CD1c-positive myeloid dendritic cell (primary cell): Measurements from ENCODE around the gene NEUROD2.

Source experiments
- DNase-seq: peaks from one replicate; pipeline ENCODE4 v3.0.0-alpha.2; 2016; ENCODE audit errors: extremely low spot score

The NEUROD2 gene

GRCh38 chr17:39618956-39619785 lies 11.5 kb upstream of the NEUROD2 start:
- DNase-seq = no peak

DNA sequence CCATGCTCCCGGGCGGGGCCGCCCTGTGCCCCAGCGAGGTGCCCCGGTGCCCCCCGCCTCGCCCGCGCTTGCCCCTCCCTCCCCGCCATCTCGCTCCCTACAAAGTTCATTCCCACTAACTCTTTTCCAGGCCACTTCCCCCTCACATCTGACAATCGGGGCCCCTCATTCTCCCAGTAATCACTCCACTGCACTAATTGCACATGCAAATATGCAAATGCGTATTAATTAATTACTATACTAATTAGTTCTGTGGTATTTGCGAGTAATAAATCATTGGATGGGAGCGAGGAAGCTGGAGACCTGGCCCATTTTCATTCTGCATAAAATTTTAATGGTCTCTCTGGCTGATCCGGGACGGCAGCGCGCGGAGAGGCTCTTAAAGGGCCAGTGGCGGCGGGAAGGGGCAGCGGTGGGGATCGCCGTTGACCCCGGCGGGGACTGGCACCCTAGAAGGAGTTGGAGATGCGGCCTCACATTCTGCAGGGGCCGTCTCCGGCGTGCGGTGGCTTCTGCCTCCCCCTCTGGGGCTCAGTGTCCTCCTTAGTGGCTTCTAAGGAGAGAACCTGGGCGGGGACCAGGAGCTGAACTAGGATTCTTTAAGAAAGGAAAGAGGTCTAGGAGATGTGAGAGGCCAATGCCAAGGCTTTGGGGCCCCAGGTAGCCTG lies 10.7 kb upstream of the NEUROD2 start:
- no peak for DNase-seq

- peak; percentile 64 for DNase-seq
These were observed 9.9 kb upstream of the NEUROD2 start for GRCh38 chr17:39617446-39618245.

- no peak for DNase-seq
These were observed 9.4 kb upstream of the NEUROD2 start for GRCh38 chr17:39617100-39617445.

DNA sequence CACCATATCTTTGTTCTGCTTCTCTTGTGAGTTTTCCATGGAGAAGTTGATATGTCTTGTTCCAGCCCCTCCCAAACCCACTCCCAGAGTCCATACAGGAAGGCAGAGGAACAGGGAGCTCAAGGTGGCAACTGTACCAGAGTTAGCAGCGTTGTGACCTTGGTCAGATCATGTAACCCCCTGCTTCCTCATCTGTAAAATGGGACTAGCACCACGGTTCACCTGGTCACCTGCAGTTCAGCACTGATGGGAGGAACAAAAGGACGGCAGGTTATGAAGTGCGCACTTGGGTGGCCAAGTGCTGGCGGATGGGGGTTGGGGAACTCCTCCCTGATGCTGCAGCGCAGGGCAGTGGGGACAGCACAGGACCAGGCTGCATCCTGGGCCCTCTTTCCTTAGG lies 7.7 kb upstream of the NEUROD2 start:
- no peak for DNase-seq

DNA sequence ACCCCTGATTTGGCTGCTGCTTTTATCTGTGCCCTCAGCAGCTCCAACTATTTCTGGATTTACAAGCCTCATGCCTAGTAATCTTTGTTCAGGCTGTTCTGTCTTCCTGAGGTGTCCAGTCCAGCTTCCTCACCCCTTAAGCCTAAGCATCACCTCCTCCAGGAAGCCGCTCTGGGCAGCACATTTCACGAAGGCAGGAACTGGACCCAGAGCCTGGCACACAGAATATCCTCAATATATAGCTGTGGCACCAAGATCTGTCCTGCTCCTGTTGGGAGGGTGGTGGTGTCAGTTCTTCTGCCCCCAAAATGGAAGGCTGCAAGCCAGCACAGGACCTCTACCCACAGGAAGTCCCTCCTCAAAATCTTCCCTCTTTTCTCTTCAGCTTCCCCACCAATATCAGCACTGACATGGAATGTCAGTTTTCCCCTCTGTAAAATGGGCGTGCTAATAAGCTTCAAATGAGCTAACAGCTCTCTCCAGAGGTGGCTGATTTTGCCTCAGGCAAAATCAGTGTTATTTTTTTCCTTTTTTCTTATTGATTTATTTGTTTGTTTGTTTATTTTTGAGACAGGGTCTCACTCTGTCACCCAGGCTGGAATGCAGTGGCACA lies 6.9 kb upstream of the NEUROD2 start:
- DNase-seq = no peak

DNA sequence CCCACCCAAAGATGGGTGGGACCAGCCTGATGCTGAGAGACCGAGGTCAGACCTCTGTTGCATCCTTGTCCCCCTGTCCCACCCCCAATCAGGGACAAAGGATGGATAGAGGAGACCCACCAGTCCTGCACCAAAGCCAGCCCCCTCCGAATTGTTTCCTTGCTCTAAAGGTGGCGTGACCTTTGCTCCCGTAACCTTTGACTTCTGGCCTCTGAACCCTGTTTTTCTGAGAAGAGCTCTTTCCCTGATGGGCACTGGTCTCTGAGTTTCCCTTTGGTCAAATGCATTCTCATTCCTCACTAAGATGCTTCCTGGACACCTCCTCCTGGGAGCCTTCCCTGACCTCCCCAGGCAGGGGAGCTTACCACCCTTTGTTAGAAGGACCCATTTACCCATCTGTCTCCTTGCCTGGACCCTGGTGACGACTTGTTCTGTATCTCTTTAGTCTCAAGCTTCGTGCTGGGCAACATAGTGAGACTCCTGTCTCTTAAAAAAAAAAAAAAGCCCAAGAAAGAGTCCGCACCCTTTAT lies 5.3 kb upstream of the NEUROD2 start:
- DNase-seq = no peak

DNA sequence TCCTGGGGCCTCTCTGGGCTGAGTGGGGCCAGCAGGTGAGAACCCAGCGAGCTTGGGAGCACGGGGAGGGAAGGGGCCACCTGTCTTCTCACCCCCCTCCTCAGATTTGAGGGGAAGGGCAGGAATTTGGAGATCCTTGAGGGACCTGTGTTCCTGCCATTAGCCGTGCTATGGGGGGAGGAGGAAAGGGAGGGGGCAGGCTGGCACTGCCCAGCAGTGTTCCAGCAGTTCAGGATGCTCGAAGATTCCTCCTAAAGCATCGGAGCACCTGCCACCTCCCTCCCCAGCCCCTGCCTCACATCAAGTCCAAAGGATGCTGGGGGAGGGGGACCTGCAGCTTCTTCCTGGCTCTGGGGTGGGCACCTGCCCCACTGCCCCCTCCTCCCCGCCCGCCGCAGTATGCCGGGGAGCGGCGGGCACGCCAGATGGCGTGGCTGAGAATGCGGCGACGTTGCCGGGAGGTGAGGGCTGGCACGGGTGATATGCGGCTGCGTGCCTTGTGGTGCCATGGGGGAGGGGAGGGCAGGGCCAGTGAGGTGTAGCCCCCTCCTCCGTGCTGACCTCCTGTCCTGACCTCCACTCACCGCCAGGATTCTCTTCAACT lies 4.7 kb upstream of the NEUROD2 start:
- DNase-seq = no peak

GRCh38 chr17:39611401-39612112 lies 3.8 kb upstream of the NEUROD2 start:
- DNase-seq = no peak

DNA sequence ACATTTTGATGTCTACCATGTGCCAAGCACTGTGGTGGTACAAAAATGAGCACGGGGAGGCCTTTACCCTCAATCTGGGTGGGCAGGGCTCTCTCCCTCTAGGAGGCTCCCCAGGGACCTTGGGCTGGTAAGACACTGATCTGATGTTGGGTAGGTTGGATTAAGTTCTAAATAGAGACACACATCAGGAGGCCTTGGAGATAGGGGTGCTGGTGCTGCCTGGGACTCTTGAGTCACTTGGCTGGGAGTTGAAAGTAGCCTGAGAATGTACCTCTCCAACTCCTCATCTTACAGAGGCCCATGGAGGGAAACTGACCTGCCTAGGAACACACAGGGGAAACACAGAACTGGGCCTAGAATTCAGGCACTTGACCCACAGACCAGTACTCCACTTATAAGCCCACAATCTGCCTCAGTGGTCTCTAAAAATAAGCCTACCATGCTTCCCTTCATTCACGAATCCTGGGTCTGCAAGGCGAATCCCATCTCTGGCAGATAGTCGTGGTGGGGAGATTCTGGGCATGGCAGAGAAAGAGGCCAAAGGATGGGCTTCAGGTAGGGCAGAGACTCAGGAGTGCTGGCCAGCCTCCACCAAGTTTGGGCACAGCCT lies 1.8 kb upstream of the NEUROD2 start:
- DNase-seq = no peak

GRCh38 chr17:39608142-39608981 lies 642 bp upstream of the NEUROD2 start:
- DNase-seq = no peak

GRCh38 chr17:39607057-39607850 lies 466 bp downstream of the NEUROD2 start:
- no peak for DNase-seq

GRCh38 chr17:39606434-39607056 lies 1.2 kb downstream of the NEUROD2 start:
- DNase-seq = no peak

DNA sequence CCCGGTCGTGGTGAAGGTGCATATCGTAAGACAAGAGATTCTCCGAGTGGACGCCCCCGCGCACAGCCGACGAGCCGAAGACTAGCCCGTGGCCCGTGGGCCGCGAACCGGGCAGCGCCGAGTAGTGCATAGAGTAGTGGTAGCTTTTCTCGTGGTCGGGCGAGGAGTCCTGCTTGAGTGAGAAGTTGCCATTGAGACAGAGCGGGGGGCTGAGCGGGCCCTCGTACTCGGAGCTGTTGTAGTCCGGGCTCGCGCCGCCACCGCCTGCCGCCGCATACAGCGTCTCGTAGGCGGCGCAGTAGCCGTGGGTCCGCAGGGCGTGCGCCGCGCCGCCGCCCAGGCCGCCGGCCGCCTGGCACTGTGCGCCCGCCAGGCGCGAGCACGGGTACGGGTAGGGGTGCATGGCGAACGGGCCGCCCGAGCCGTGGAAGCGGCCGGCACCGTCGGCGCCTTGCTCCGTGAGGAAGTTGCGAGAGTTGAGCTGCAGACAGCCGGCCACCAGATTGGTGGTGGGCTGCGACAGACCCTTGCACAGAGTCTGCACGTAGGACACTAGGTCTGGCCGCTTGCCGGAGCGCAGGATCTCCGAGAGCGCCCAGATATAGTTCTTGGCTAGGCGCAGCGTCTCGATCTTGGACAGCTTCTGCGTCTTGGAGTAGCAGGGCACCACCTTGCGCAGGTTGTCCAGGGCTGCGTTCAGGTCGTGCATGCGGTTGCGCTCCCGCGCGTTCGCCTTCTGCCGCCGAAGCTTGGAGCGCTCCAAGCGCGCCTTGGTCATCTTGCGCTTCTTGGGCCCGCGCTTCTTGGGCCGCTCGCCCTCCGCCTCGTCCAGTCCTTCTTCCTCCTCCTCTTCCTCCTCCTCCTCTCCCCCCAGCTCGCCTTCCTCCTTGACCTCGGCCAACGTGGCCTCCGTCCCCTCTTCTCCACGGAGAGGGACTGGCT lies 2.0 kb downstream of the NEUROD2 start:
- no peak for DNase-seq

DNA sequence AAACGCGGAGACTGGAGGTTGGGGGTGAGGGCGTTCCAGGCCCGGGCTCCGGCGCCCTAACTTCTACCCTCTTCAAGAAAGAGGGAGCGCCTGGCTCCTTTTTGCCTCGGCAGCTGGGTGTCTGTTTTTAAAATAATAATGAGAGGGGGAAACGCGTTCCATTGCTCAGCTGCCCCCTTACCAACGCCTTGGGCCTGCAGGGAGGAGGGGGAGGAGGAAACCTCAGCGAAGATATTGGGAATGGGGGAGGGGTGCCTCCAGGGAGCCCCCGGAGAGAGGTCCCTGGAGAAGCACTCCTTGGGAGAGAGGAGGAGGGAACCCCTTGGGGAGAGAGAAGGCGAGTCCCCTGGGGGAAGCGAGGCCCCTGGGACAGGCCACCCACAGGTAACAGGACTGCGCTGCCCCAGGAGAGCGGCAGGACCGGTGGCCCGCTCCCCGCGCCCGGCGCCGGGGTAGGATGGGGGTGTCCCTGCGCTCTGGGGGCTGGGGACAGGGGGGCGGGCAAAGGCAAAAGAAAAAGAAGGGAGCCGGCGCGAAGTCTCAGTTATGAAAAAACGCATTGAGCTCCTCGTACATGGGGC lies 2.7 kb downstream of the NEUROD2 start:
- no peak for DNase-seq

DNA sequence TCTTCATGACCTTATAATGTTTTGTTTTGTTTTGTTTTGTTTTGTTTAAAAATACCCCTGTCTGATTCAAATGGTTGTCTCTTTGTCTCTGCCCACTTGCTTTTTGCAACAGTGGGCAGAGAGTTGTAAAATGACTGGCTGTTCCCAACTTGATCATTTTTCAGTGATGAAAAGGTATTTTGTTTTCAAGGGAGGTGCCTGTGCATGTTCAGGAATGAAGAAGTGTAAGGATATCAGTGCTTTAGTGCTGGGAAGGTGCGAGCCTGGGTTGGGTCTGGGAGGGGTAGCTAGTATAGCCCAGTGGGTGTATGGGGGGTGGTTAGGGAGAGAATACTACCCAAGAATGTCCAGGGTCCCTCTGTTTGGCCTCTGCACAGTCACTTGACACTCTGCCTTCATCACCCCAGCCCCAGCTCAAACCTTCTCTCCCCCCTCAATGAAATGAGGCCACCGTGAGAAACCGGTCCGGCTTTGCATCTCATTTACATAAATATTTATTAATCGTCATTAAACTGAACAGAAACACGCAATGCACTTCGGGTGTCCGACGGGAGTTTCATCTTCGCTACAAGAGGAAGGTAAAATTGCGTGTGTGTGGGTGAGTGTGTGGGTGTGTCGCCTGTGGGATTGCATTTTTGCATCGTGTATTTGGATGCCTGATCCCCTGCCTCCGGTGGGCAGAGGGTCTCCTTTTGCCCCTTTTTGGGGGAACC lies 4.3 kb downstream of the NEUROD2 start:
- DNase-seq = peak; percentile 50
